Immature natural killer cell (primary cell): ENCODE results near the gene MEIS3. TPM values are rescaled to one million over a fixed set of nuclear protein-coding genes. Genes with fewer than 3 reads are reported as not detected.

Source experiments
- DNase-seq, 3 donors: peaks; one replicate each; pipeline ENCODE4 v3.0.0; 2022; ENCODE audit warnings: mixed read lengths in 1 of 3
- H3K27ac Mint-ChIP-seq, 6 donors: one replicate each; pipeline ENCODE4 v1.8.0; 2020; ENCODE audit warnings: mixed read lengths in 6 of 6, mild to moderate bottlenecking in 5 of 6, inconsistent platforms in 4 of 6, moderate library complexity in 3 of 6
- H3K27me3 Mint-ChIP-seq, 3 donors: one replicate each; pipeline ENCODE4 v1.8.0; 2020 to 2021; ENCODE audit warnings: low read depth in 3 of 3, mild to moderate bottlenecking in 3 of 3, mixed read lengths in 3 of 3, moderate library complexity in 3 of 3, inconsistent platforms in 1 of 3
- H3K36me3 Mint-ChIP-seq, 3 donors: one replicate each; pipeline ENCODE4 v1.8.0; 2020; ENCODE audit warnings: mixed read lengths in 3 of 3, inconsistent platforms in 2 of 3, mild to moderate bottlenecking in 2 of 3
- H3K4me1 Mint-ChIP-seq, 2 donors: one replicate each; pipeline ENCODE4 v1.8.0; 2020; ENCODE audit warnings: inconsistent platforms in 2 of 2, mild to moderate bottlenecking in 2 of 2, mixed read lengths in 2 of 2, moderate library complexity in 1 of 2
- H3K4me3 Mint-ChIP-seq, 5 donors: one replicate each; pipeline ENCODE4 v1.8.0; 2020; ENCODE audit warnings: mild to moderate bottlenecking in 5 of 5, mixed read lengths in 5 of 5, inconsistent platforms in 3 of 5, moderate library complexity in 3 of 5
- H3K9me3 Mint-ChIP-seq, 6 donors: one replicate each; pipeline ENCODE4 v1.8.0; 2020; ENCODE audit warnings: mild to moderate bottlenecking in 6 of 6, mixed read lengths in 6 of 6, inconsistent platforms in 4 of 6, moderate library complexity in 3 of 6
- polyA plus RNA-seq, 3 donors: library from polyadenylated mRNA; unstranded; fragments of 300-500 nt; fragmentation: Illumina TruSeq; gene quantifications; one replicate each; pipeline ENCODE4 v1.2.3, GENCODE V29; 2021

Gene MEIS3
- polyA plus RNA-seq, result not detected

DNA sequence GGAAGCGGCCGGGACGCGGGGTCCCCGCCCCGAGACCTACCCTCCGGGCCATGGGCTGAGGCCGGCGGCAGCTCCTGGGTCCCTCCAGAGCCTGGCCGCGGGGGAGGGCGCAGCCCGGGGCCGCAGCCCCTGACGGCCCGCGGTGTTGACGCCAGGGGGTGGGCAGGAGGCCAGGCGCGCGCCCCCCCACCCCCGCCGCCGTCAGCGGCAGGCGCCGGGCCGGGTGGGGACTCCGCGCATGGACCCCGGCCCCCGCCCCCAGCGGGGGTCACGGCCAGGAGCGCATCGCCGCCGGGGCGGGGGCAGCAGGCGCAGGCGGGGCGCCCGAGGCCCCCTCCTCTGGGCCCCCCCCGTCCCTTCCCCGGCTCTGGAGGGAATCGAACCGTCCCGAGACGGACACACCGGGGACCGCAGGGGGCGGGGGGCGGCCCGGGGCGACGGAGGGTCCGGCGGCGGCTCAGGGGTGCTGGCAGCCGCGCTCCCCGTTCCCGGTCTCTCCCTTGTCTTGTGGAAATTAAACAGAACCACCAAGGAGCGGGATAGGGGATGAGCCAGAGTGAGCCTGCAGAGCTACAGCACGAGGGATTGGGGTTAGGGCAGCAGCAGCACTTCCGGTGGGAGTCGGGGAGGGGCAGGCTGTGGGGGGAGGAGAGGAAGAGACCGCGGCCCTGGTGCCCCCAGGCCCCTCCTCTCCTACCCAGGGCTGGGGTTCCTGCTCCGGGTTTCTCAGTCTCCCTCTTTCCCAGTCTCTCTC lies at the start of gene MEIS3:
TSS of gene MEIS3 (minus strand) at position 498 of the 754 bp plus-strand sequence. CDS start at position 52, 446 bp downstream.
- H3K36me3 Mint-ChIP-seq, result peaks cover 3 to 14% (median 10%) of the 10 kb centered on the region in 3 donors
- no peak within 1 kb of the TSS for H3K27ac Mint-ChIP-seq
- peak within 1 kb of the TSS in 2 of 5 donors; percentile 4 to 74 for H3K4me3 Mint-ChIP-seq
- peaks cover 18 to 25% of the 10 kb centered on the region in 2 donors for H3K4me1 Mint-ChIP-seq
- H3K9me3 Mint-ChIP-seq, result no peaks in the 10 kb centered on the region
- peaks cover 30 to 42% (median 39%) of the 10 kb centered on the region in 3 donors for H3K27me3 Mint-ChIP-seq
- DNase-seq, result no peak

GRCh38 chr19:47467914-47468313 lies 48.6 kb upstream of the MEIS3 start:
- no peak overlapping the region for H3K27ac Mint-ChIP-seq
- no peaks in the 10 kb centered on the region for H3K9me3 Mint-ChIP-seq
- no peak for DNase-seq
- H3K36me3 Mint-ChIP-seq, result peaks cover 0 to 3% (median 0%) of the 10 kb centered on the region in 3 donors
- peaks cover 12 to 38% (median 29%) of the 10 kb centered on the region in 3 donors for H3K27me3 Mint-ChIP-seq
- no peak overlapping the region for H3K4me3 Mint-ChIP-seq
- peaks cover 6 to 9% of the 10 kb centered on the region in 2 donors for H3K4me1 Mint-ChIP-seq

DNA sequence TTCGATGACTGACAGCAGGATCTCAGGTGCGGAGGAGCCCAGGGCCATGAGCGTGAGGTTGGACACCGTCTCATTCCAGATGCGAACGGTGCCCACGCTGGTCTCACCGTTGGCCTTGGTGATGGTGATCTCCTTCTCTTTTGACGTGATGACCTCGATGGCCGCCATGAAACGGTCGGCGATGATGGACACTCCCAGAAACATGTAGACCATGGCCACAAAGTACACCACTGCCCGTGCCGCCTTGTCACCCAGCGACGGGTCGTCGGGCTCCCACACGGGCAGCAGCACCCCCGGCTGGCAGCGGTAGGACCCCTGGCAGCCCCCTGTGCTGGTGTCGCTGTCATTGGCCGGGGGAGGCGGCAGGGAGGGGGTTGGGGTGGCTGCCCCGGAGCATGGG lies 46.6 kb upstream of the MEIS3 start:
- no peak for DNase-seq
- peaks cover 3 to 40% (median 19%) of the 10 kb centered on the region in 3 donors for H3K27me3 Mint-ChIP-seq
- no peaks in the 10 kb centered on the region for H3K9me3 Mint-ChIP-seq
- H3K4me3 Mint-ChIP-seq, result no peak overlapping the region
- no peak overlapping the region for H3K27ac Mint-ChIP-seq
- peaks cover 0 to 3% of the 10 kb centered on the region in 2 donors for H3K4me1 Mint-ChIP-seq
- H3K36me3 Mint-ChIP-seq, result no peaks in the 10 kb centered on the region

DNA sequence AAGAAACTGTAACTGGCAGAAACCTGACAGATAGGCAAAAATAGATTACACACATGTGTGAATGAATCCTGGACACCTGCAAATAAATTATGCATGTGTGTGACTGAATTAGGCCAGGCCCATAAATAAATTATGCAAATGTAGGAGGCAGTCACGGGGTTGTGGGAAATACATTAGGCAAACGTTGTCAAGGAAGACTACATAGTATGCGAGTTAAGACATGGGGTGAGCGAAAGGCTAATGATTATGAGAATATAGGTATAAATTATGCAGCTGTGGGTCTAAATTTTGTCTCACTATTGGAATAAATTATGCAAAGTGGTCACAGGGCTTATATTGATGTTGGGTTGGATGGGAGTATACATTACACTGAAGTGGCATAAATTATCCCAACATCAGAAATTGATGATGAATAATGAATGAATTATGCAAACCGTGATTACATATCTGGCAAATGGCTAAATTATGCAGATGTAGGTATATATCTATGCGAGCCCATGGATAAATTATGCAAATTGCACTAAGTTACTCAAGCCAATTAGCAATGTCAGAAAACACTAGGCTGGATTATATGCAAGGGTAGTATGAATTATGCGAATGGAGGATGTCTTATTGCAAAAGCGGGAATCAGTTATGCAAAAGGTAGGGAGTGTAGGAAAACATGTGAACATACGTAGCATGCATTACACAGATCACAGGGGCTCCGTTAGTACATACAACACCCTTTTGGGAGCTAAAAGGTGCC lies 45.5 kb upstream of the MEIS3 start:
- no peak for DNase-seq

GRCh38 chr19:47461876-47462275 lies 42.5 kb upstream of the MEIS3 start:
- Mint-ChIP-seq H3K9me3 (peaks cover 0 to 2% (median 0%) of the 10 kb centered on the region in 6 donors), H3K36me3 (no peaks in the 10 kb centered on the region), H3K4me1 (no peaks in the 10 kb centered on the region), H3K27ac (no peak overlapping the region), H3K4me3 (no peak overlapping the region), H3K27me3 (peaks cover 0 to 13% (median 0%) of the 10 kb centered on the region in 3 donors)
- DNase-seq, result no peak

More for the DNA sequence above, 45.5 kb upstream of the MEIS3 start:
- no peaks in the 10 kb centered on the region for H3K9me3 Mint-ChIP-seq
- no peaks in the 10 kb centered on the region for H3K36me3 Mint-ChIP-seq
- H3K27ac Mint-ChIP-seq, result no peak overlapping the region
- peaks cover 3 to 33% (median 14%) of the 10 kb centered on the region in 3 donors for H3K27me3 Mint-ChIP-seq
- no peaks in the 10 kb centered on the region for H3K4me1 Mint-ChIP-seq
- no peak overlapping the region for H3K4me3 Mint-ChIP-seq

DNA sequence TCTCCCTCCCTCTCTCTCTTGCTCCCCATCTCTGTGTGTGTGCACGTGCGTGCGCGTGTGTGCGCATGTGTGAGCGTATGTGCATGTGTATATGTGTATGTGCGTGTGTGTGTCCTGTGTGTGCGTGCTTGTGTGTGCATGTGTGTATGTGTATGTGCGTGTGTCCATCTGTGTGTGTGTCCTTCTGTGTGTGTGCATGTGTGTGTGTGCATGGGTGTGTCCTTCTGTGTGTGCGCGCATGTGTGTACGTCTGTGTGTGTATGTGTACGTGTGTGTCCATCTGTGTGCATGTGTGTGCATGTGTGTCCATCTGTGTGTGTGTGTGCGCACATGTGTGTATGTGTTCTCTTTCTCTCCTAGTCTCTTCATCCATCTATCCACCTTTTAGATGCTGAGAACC lies 40.1 kb upstream of the MEIS3 start:
- peaks cover 0 to 10% (median under 1%) of the 10 kb centered on the region in 6 donors for H3K9me3 Mint-ChIP-seq
- no peak overlapping the region for H3K27ac Mint-ChIP-seq
- H3K27me3 Mint-ChIP-seq, result peaks cover 0 to 24% (median 6%) of the 10 kb centered on the region in 3 donors
- H3K4me1 Mint-ChIP-seq, result no peaks in the 10 kb centered on the region
- H3K36me3 Mint-ChIP-seq, result no peaks in the 10 kb centered on the region
- H3K4me3 Mint-ChIP-seq, result no peak overlapping the region
- no peak for DNase-seq

DNA sequence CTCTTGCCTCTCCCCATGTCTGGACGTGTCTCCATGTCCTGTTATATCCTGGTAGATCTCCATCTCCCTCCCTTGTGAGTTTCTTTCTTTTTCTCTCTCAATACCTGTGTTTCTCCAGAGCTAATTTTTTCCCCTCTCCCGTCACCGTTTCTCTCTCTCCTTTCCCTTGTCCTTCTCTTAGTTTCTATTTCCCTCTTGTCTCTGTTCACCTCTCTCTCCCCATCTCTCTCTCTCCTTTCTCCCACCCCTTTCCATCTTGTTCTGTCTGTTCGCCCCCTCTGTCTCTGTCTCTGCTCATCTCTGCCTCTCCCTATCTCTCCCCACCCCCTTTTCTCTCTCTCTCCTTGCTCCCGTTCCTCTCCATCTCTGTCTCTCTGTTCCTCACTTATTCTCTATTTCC lies 39.3 kb upstream of the MEIS3 start:
- no peaks in the 10 kb centered on the region for H3K36me3 Mint-ChIP-seq
- DNase-seq, result no peak
- H3K27me3 Mint-ChIP-seq, result peaks cover 0 to 25% (median 7%) of the 10 kb centered on the region in 3 donors
- H3K27ac Mint-ChIP-seq, result no peak overlapping the region
- no peak overlapping the region for H3K4me3 Mint-ChIP-seq
- H3K9me3 Mint-ChIP-seq, result peaks cover 0 to 10% (median under 1%) of the 10 kb centered on the region in 6 donors
- no peaks in the 10 kb centered on the region for H3K4me1 Mint-ChIP-seq

GRCh38 chr19:47456721-47457474 lies 37.6 kb upstream of the MEIS3 start:
- Mint-ChIP-seq H3K4me3 (no peak overlapping the region), H3K27ac (no peak overlapping the region), H3K36me3 (no peaks in the 10 kb centered on the region), H3K9me3 (peaks cover 0 to 10% (median under 1%) of the 10 kb centered on the region in 6 donors), H3K27me3 (peaks cover 0 to 23% (median 7%) of the 10 kb centered on the region in 3 donors), H3K4me1 (no peaks in the 10 kb centered on the region)
- no peak for DNase-seq

GRCh38 chr19:47450478-47450877 lies 31.2 kb upstream of the MEIS3 start:
- no peak for DNase-seq
- peaks cover 15 to 27% (median 18%) of the 10 kb centered on the region in 3 donors for H3K27me3 Mint-ChIP-seq
- no peak overlapping the region for H3K4me3 Mint-ChIP-seq

DNA sequence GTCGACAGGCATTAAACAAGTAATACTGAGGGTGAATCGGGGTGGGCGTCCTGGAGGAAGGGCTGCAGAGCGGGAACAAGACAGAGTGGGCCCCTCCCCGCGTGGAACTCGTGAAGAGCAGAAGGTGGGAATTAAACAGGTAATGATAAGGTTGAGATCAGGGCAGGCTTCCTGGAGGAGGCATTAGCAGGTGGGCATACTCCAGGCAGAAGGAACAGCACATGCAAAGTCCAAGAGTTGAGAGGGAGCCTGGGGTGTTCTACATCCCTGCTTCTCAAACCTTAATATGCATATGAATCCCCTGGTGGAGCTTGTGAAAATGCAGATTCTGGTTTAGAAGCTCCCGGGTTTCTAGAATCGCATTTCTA lies 29.0 kb upstream of the MEIS3 start:
- no peak for DNase-seq
- no peak overlapping the region for H3K27ac Mint-ChIP-seq
- H3K36me3 Mint-ChIP-seq, result no peaks in the 10 kb centered on the region
- peaks cover 0 to 4% (median 0%) of the 10 kb centered on the region in 6 donors for H3K9me3 Mint-ChIP-seq
- H3K27me3 Mint-ChIP-seq, result peaks cover 18 to 32% (median 20%) of the 10 kb centered on the region in 3 donors
- peak overlapping the region in 4 of 5 donors; percentile 14 to 57 (median 36) for H3K4me3 Mint-ChIP-seq
- peaks cover 44 to 47% of the 10 kb centered on the region in 2 donors for H3K4me1 Mint-ChIP-seq

More at GRCh38 chr19:47450478-47450877, 31.2 kb upstream of the MEIS3 start:
- Mint-ChIP-seq H3K36me3 (no peaks in the 10 kb centered on the region), H3K9me3 (peaks cover 0 to 6% (median 1%) of the 10 kb centered on the region in 6 donors), H3K27ac (no peak overlapping the region), H3K4me1 (peaks cover 25% of the 10 kb centered on the region in 2 donors)

DNA sequence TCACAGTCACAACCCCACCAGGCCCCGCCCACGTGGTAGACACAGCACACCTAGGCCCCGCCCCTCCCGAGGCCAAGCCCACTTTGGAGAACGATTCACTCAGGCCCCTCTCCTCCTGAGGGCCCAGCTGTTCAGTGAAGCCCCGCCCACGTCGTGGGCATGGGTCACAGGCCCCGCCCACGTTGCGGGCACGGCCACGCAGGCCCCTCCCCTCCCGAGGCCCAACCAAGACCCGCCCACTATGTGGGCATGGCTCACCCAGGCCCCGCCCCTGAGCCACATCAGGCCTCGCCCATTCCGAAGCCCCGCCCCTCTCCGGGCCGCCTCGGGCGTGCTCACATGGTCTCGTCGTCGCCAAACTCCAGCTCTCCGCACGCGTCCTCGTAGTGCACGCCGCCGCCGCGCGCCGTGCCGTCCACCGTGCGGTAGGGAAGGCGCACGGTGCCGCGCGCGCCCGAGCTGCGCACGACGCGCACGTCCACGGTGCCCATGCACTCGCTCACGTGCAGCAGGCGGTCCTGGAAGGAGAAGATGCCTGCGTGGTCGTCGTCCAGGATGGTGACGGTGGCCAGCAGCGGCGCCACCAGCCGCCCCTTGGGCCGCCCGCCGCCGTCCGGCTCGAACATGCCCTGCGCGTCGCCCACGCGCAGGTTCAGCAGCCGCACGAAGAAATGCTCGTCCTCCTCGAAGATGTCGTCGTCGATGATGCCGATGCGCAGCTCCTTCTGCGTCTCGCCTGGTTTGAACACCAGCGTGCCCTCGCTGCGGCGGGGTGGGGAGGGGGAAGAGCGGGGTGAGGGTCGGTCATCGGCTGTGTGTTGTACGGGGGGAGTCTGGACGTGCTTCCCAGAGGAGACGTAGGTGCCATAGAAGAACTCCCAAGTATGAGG lies 28.4 kb upstream of the MEIS3 start:
- peaks cover 50 to 52% of the 10 kb centered on the region in 2 donors for H3K4me1 Mint-ChIP-seq
- H3K27ac Mint-ChIP-seq, result peak overlapping the region in 1 of 6 donors; percentile 64
- H3K4me3 Mint-ChIP-seq, result peak overlapping the region in 4 of 5 donors; percentile 21 to 63 (median 52)

GRCh38 chr19:47446534-47447469 lies 27.5 kb upstream of the MEIS3 start:
- Mint-ChIP-seq H3K9me3 (peaks cover 0 to 4% (median 0%) of the 10 kb centered on the region in 6 donors), H3K27ac (peak overlapping the region in 3 of 6 donors; percentile 15 to 64 (median 21)), H3K27me3 (peaks cover 18 to 41% (median 20%) of the 10 kb centered on the region in 3 donors), H3K36me3 (no peaks in the 10 kb centered on the region), H3K4me3 (peak overlapping the region; percentile 40 to 87 (median 78)), H3K4me1 (peaks cover 50 to 52% of the 10 kb centered on the region in 2 donors)
- DNase-seq, result no peak

More for the DNA sequence above, 28.4 kb upstream of the MEIS3 start:
- peaks cover 0 to 4% (median 0%) of the 10 kb centered on the region in 6 donors for H3K9me3 Mint-ChIP-seq
- no peaks in the 10 kb centered on the region for H3K36me3 Mint-ChIP-seq
- H3K27me3 Mint-ChIP-seq, result peaks cover 18 to 36% (median 20%) of the 10 kb centered on the region in 3 donors
- peak; percentile 49 to 58 (median 55) for DNase-seq
